CD8-positive, alpha-beta memory T cell (primary cell): ENCODE measurements around the gene TDG. TPM values are rescaled to one million over a fixed set of nuclear protein-coding genes. Genes with fewer than 3 reads are reported as not detected.

ENCODE experiments used
- CTCF ChIA-PET: fragments of 350-600 bp; sonication (Branson Sonifier 250); formaldehyde crosslinking; loops from one replicate; lab custom pipeline; 2021; ENCODE audit warnings: antibody characterized with exemption; lab: Charles Lee
- POLR2A ChIA-PET: fragments of 350-600 bp; sonication (Branson Sonifier 250); formaldehyde crosslinking; loops from one replicate; lab custom pipeline; 2021; ENCODE audit warnings: antibody characterized with exemption; lab: Charles Lee
- DNase-seq, 5 donors: peaks; one replicate each; pipeline versions ENCODE4 v3.0.0 to v3.0.0-alpha.2; 2020 to 2022; ENCODE audit warnings: mixed read lengths in 1 of 5
- H3K27ac ChIP-seq: one replicate; pipeline ENCODE4 v1.7.0; 2013; ENCODE audit warnings: low read depth, mild to moderate bottlenecking, low read length, moderate library complexity
- H3K27me3 ChIP-seq: 2 replicates; pipeline ENCODE4 v1.7.0; 2013; ENCODE audit warnings: low read length, mild to moderate bottlenecking; ENCODE audit not compliant: insufficient read depth, poor library complexity, severe bottlenecking
- H3K36me3 ChIP-seq: 2 replicates; pipeline ENCODE4 v1.7.0; 2013; ENCODE audit warnings: mild to moderate bottlenecking, low read length, moderate library complexity; ENCODE audit not compliant: insufficient read depth
- H3K4me1 ChIP-seq: 2 replicates; pipeline ENCODE4 v1.7.0; 2013; ENCODE audit warnings: mild to moderate bottlenecking, low read length, moderate library complexity; ENCODE audit not compliant: insufficient read depth
- H3K4me3 ChIP-seq: 2 replicates; pipeline ENCODE4 v1.7.0; 2013; ENCODE audit warnings: mild to moderate bottlenecking, low read length
- H3K9me3 ChIP-seq: 2 replicates; pipeline ENCODE4 v1.7.0; 2013; ENCODE audit warnings: mild to moderate bottlenecking, low read length
- H3K27ac Mint-ChIP-seq, 8 donors: one replicate each; pipeline ENCODE4 v1.8.0; 2020 to 2021; ENCODE audit warnings: mixed read lengths in 8 of 8, mild to moderate bottlenecking in 6 of 8, inconsistent platforms in 3 of 8, moderate library complexity in 3 of 8
- H3K27me3 Mint-ChIP-seq, 2 donors: one replicate each; pipeline ENCODE4 v1.8.0; 2020 to 2021; ENCODE audit warnings: mixed read lengths in 2 of 2, mild to moderate bottlenecking in 1 of 2, moderate library complexity in 1 of 2
- H3K36me3 Mint-ChIP-seq, 3 donors: one replicate each; pipeline ENCODE4 v1.8.0; 2020 to 2021; ENCODE audit warnings: mixed read lengths in 3 of 3, inconsistent platforms in 1 of 3, mild to moderate bottlenecking in 1 of 3
- H3K4me1 Mint-ChIP-seq, 3 donors: one replicate each; pipeline ENCODE4 v1.8.0; 2020 to 2021; ENCODE audit warnings: mixed read lengths in 3 of 3, inconsistent platforms in 1 of 3, mild to moderate bottlenecking in 1 of 3
- H3K4me3 Mint-ChIP-seq, 7 donors: one replicate each; pipeline ENCODE4 v1.8.0; 2020 to 2021; ENCODE audit warnings: mixed read lengths in 7 of 7, mild to moderate bottlenecking in 6 of 7, moderate library complexity in 4 of 7, inconsistent platforms in 2 of 7
- H3K9me3 Mint-ChIP-seq, 5 donors: one replicate each; pipeline ENCODE4 v1.8.0; 2020 to 2022; ENCODE audit warnings: mixed read lengths in 5 of 5, mild to moderate bottlenecking in 3 of 5, moderate library complexity in 2 of 5, inconsistent platforms in 1 of 5
- polyA plus RNA-seq: library from polyadenylated mRNA; unstranded; fragments of 300-500 nt; fragmentation: Illumina TruSeq; gene quantifications from one replicate; pipeline ENCODE4 v1.2.3, GENCODE V29; 2021
- total RNA-seq, 2 experiments: library from RNA; stranded (reverse); gene quantifications; one replicate each; pipeline ENCODE4 v1.2.3, GENCODE V29; 2021

Gene TDG
- total and polyA plus RNA-seq, 3 experiments from 2014 or later = 24.1 to 52.6 (median 51.2) TPM

GRCh38 chr12:103960616-103961227 lies 5.0 kb upstream of the TDG start:
- H3K27me3 ChIP-seq = no peaks in the 10 kb centered on the region
- H3K4me3 ChIP-seq = no peak overlapping the region
- no peak overlapping the region for H3K27ac ChIP-seq
- H3K4me1 ChIP-seq = peaks cover 18% of the 10 kb centered on the region
- Mint-ChIP-seq H3K27ac (peak overlapping the region in 1 of 8 donors; percentile 53), H3K27me3 (peaks cover 0 to 3% of the 10 kb centered on the region in 2 donors), H3K4me3 (peak overlapping the region in 1 of 7 donors; percentile 70), H3K9me3 (no peaks in the 10 kb centered on the region), H3K4me1 (peaks cover 33 to 41% (median 38%) of the 10 kb centered on the region in 3 donors), H3K36me3 (peaks cover 0 to 18% (median 1%) of the 10 kb centered on the region in 3 donors)
- no peaks in the 10 kb centered on the region for H3K9me3 ChIP-seq
- no peaks in the 10 kb centered on the region for H3K36me3 ChIP-seq
- CTCF ChIA-PET = no interaction called here
- POLR2A ChIA-PET = interaction anchor here (0.6 to 0.7 kb wide), 2 partner anchors 103 to 178 kb away, joined by 3 read pairs; no protein-coding TSS in a partner anchor
- DNase-seq = no peak

DNA sequence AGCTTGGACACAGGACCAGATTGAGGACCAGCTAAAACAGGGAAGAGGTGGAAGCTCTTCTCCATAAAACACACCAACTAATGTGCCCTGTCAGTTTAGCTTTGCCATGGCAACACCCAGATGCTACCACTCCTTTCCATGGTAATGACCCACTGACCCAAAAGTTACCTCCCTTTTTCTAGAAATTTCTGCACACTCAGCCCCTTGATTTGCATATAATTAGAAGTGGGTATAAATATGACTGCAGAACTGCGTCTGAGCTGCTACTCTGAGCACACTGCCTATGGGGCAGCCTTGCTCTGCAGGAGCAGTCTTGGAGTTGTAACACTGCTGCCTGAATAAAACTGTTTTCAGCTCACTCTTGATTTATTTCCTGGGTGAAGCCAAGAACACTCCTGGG lies 3.2 kb upstream of the TDG start:
- no peak for DNase-seq
- Mint-ChIP-seq H3K36me3 (peaks cover 0 to 14% (median 1%) of the 10 kb centered on the region in 3 donors), H3K4me1 (peaks cover 32 to 38% (median 36%) of the 10 kb centered on the region in 3 donors), H3K27ac (peak overlapping the region in 4 of 8 donors; percentile 18 to 60 (median 47)), H3K9me3 (no peaks in the 10 kb centered on the region), H3K4me3 (peak overlapping the region in 1 of 7 donors; percentile 60), H3K27me3 (no peaks in the 10 kb centered on the region)
- H3K27me3 ChIP-seq = no peaks in the 10 kb centered on the region
- H3K27ac ChIP-seq = no peak overlapping the region
- H3K36me3 ChIP-seq = no peaks in the 10 kb centered on the region
- CTCF ChIA-PET = interaction anchor here (0.8 kb wide), 1 partner anchor 33 kb away, joined by 3 read pairs; no protein-coding TSS in a partner anchor
- POLR2A ChIA-PET = no interaction called here
- H3K4me1 ChIP-seq = peaks cover 22% of the 10 kb centered on the region
- H3K9me3 ChIP-seq = no peaks in the 10 kb centered on the region
- no peak overlapping the region for H3K4me3 ChIP-seq

DNA sequence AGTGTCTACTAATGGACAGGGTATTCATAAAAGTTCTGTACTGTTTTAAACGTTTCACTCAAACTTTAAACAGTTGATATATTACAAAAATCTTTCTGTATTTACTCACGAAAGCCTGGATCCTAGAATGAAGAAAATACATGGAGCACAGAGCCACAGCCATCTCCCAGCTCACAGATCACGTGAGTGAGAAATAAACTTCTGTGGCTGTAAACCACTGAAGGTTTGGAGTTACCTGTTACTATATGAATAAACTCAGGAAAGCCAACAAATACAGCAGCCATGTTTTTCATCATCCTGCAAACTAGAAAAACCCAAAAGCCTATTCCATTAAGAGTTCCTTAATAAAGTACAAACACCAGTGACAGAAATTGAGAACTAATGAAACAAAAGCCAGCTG lies 867 bp upstream of the TDG start:
- Histone ChIP-seq H3K36me3 (no peaks in the 10 kb centered on the region), H3K27ac (peak overlapping the region; percentile 90), H3K4me1 (peaks cover 41% of the 10 kb centered on the region), H3K27me3 (no peaks in the 10 kb centered on the region), H3K4me3 (peak overlapping the region; percentile 74), H3K9me3 (no peaks in the 10 kb centered on the region)
- no peak for DNase-seq
- H3K4me3 Mint-ChIP-seq = peak overlapping the region; percentile 93 to 99 (median 96)
- POLR2A ChIA-PET = interaction anchor here (1.5 to 2.9 kb wide), 5 partner anchors 9 to 144 kb away, joined by 4 to 68 read pairs (median 12); partner anchors contain the start of genes HCFC2 and HSP90B1
- H3K27ac Mint-ChIP-seq = peak overlapping the region; percentile 91 to 100 (median 99)
- CTCF ChIA-PET = interaction anchor here (0.9 to 2.5 kb wide), 7 partner anchors 8 to 144 kb away, joined by 3 to 23 read pairs (median 4); partner anchors contain the start of gene HSP90B1
- H3K27me3 Mint-ChIP-seq = no peaks in the 10 kb centered on the region
- H3K36me3 Mint-ChIP-seq = peaks cover 0 to 25% (median 7%) of the 10 kb centered on the region in 3 donors
- H3K4me1 Mint-ChIP-seq = peaks cover 51 to 59% (median 55%) of the 10 kb centered on the region in 3 donors
- no peaks in the 10 kb centered on the region for H3K9me3 Mint-ChIP-seq

GRCh38 chr12:103965255-103965589 lies 450 bp upstream of the TDG start:
- no peaks in the 10 kb centered on the region for H3K9me3 ChIP-seq
- H3K9me3 Mint-ChIP-seq = no peaks in the 10 kb centered on the region
- H3K4me3 ChIP-seq = peak overlapping the region; percentile 74
- H3K36me3 ChIP-seq = no peaks in the 10 kb centered on the region
- DNase-seq = no peak
- POLR2A ChIA-PET = interaction anchor here (0.6 to 2.9 kb wide), 11 partner anchors 8 to 1366 kb away, joined by 3 to 68 read pairs (median 5); partner anchors contain the start of genes HCFC2, HSP90B1 and NFYB
- H3K27me3 ChIP-seq = no peaks in the 10 kb centered on the region
- peak overlapping the region; percentile 90 for H3K27ac ChIP-seq
- CTCF ChIA-PET = interaction anchor here (0.9 to 2.5 kb wide), 9 partner anchors 8 to 144 kb away, joined by 3 to 23 read pairs (median 4); partner anchors contain the start of gene HSP90B1
- peaks cover 41% of the 10 kb centered on the region for H3K4me1 ChIP-seq
- peak overlapping the region; percentile 91 to 100 (median 99) for H3K27ac Mint-ChIP-seq
- H3K27me3 Mint-ChIP-seq = no peaks in the 10 kb centered on the region
- peaks cover 53 to 64% (median 59%) of the 10 kb centered on the region in 3 donors for H3K4me1 Mint-ChIP-seq
- H3K4me3 Mint-ChIP-seq = peak overlapping the region; percentile 93 to 99 (median 96)
- H3K36me3 Mint-ChIP-seq = peaks cover 0 to 25% (median 7%) of the 10 kb centered on the region in 3 donors

DNA sequence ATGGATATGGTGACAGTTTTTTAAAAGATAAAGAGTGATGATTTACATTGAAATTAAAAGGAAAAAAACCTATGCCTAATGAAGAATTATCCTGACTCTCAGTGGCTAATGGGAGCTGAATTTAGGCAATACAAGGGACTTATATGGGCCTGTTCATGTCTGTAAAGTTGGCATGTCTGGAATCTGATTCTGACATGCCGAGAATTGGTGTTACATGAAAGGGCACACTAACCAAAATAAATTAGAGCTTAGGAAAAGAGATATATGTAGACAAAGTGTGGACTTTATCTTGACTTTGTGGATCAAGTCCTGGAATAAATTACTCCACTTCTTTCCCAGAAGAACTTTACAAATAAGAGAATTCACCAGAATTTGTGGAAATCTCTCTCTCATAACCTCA lies 1.1 kb downstream of the TDG start:
- Mint-ChIP-seq H3K4me1 (peaks cover 60 to 77% (median 75%) of the 10 kb centered on the region in 3 donors), H3K36me3 (peaks cover 0 to 31% (median 7%) of the 10 kb centered on the region in 3 donors), H3K4me3 (peak overlapping the region; percentile 93 to 99 (median 96)), H3K27me3 (no peaks in the 10 kb centered on the region), H3K9me3 (no peaks in the 10 kb centered on the region), H3K27ac (peak overlapping the region; percentile 91 to 100 (median 99))
- POLR2A ChIA-PET = interaction anchor here (1.1 to 2.9 kb wide), 5 partner anchors 11 to 98 kb away, joined by 3 to 68 read pairs (median 12); partner anchors contain the start of genes HCFC2 and HSP90B1
- no peaks in the 10 kb centered on the region for H3K9me3 ChIP-seq
- CTCF ChIA-PET = interaction anchor here (1.6 to 2.5 kb wide), 3 partner anchors 10 to 37 kb away, joined by 9 to 23 read pairs (median 11); partner anchors contain the start of gene HSP90B1
- no peaks in the 10 kb centered on the region for H3K36me3 ChIP-seq
- no peaks in the 10 kb centered on the region for H3K27me3 ChIP-seq
- H3K27ac ChIP-seq = peak overlapping the region; percentile 90
- no peak for DNase-seq
- H3K4me1 ChIP-seq = peaks cover 41% of the 10 kb centered on the region
- H3K4me3 ChIP-seq = peak overlapping the region; percentile 74

DNA sequence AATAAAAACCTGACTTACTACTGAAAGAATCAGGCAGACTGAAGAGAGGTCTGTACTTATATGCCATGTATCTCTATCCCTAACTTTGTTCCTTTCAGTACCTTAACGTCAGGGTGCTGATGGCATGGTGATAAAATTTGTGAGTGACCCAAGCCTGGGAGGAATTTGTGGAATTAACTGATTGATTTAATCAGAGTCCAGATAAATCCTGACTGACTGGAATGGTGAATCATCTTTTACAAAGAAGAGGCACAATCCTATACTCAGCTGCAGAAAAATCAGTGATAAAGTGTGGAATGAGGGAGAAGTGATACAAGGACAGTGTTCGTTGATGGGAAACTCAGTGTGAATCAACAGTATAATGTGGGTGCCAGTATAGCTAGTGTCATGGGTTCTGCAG lies 3.7 kb downstream of the TDG start:
- Histone ChIP-seq H3K4me1 (peaks cover 49% of the 10 kb centered on the region), H3K9me3 (no peaks in the 10 kb centered on the region), H3K27me3 (no peaks in the 10 kb centered on the region), H3K27ac (no peak overlapping the region), H3K4me3 (no peak overlapping the region), H3K36me3 (peaks cover 7% of the 10 kb centered on the region)
- Mint-ChIP-seq H3K4me3 (peak overlapping the region in 1 of 7 donors; percentile 4), H3K36me3 (peaks cover 0 to 45% (median 7%) of the 10 kb centered on the region in 3 donors), H3K4me1 (peaks cover 71 to 91% (median 84%) of the 10 kb centered on the region in 3 donors), H3K27me3 (no peaks in the 10 kb centered on the region), H3K27ac (peak overlapping the region in 5 of 8 donors; percentile 17 to 91 (median 54)), H3K9me3 (no peaks in the 10 kb centered on the region)
- ChIA-PET POLR2A (no interaction called here), CTCF (interaction anchor here (0.7 kb wide), 1 partner anchor 16 kb away, joined by 3 read pairs; no protein-coding TSS in a partner anchor)
- no peak for DNase-seq

DNA sequence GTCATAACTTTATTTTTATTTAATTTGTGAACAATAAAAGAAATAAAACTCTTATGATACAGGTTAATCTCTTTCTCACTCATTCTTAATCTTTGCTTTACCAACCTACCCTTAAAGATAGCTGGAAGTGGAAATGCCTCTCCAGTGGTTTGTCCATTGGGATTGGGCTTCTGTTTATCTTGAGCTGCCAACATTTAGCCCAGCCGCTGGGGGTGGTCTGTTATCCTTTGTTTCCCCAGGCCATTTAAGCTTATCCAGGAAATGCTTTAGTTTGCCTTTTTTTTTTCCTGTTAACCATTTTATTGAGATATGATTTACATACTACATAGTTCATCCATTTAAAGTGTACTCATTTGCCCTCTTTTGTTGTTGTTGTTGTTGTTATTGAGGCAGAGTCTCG lies 8.2 kb downstream of the TDG start:
- CTCF ChIA-PET = no interaction called here
- Histone ChIP-seq H3K36me3 (peaks cover 18% of the 10 kb centered on the region), H3K27me3 (no peaks in the 10 kb centered on the region), H3K27ac (no peak overlapping the region), H3K9me3 (no peaks in the 10 kb centered on the region), H3K4me1 (peaks cover 19% of the 10 kb centered on the region), H3K4me3 (no peak overlapping the region)
- POLR2A ChIA-PET = no interaction called here
- Mint-ChIP-seq H3K4me1 (peaks cover 54 to 77% (median 61%) of the 10 kb centered on the region in 3 donors), H3K27ac (peak overlapping the region in 4 of 8 donors; percentile 7 to 63 (median 49)), H3K27me3 (no peaks in the 10 kb centered on the region), H3K4me3 (peak overlapping the region in 1 of 7 donors; percentile 13), H3K9me3 (no peaks in the 10 kb centered on the region), H3K36me3 (peaks cover 4 to 60% (median 9%) of the 10 kb centered on the region in 3 donors)
- no peak for DNase-seq
